Smooth muscle cell (in vitro differentiated cells): ENCODE data around the gene HMGB3. TPM values are rescaled to one million over a fixed set of nuclear protein-coding genes. Genes with fewer than 3 reads are reported as not detected.

Experiments
- DNase-seq: peaks from one replicate; lab custom pipeline; 2025; ENCODE audit not compliant: unreplicated experiment; lab: John Stamatoyannopoulos, UW
- H2AFZ ChIP-seq: fragments of 200-600 bp; sonication (generic); 2 replicates; pipeline ENCODE4 v1.6.0; 2016; ENCODE audit warnings: antibody characterized with exemption, low read depth, mild to moderate bottlenecking
- H3F3A ChIP-seq: fragments of 200-600 bp; sonication (generic); 2 replicates; pipeline ENCODE4 v1.6.0; 2017; ENCODE audit warnings: antibody characterized with exemption, low read depth
- H3K27ac ChIP-seq: fragments of 200-600 bp; sonication (generic); 2 replicates; pipeline ENCODE4 v1.5.1; 2016; ENCODE audit warnings: low read depth, mild to moderate bottlenecking
- H3K27me3 ChIP-seq: fragments of 200-600 bp; sonication (generic); 2 replicates; pipeline ENCODE4 v1.6.1; 2016; ENCODE audit warnings: low read depth, mild to moderate bottlenecking
- H3K36me3 ChIP-seq: fragments of 200-600 bp; sonication (generic); 2 replicates; pipeline ENCODE4 v1.5.1; 2016; ENCODE audit warnings: low read depth
- H3K4me1 ChIP-seq: fragments of 200-600 bp; sonication (generic); 2 replicates; pipeline ENCODE4 v1.5.1; 2016; ENCODE audit warnings: low read depth
- H3K4me2 ChIP-seq: fragments of 200-600 bp; sonication (generic); 2 replicates; pipeline ENCODE4 v1.6.0; 2016; ENCODE audit warnings: mild to moderate bottlenecking
- H3K4me3 ChIP-seq: fragments of 200-600 bp; sonication (generic); 2 replicates; pipeline ENCODE4 v1.5.1; 2016; ENCODE audit warnings: mild to moderate bottlenecking
- H3K79me2 ChIP-seq: fragments of 200-600 bp; sonication (generic); 2 replicates; pipeline ENCODE4 v1.6.0; 2016; ENCODE audit warnings: low read depth, mild to moderate bottlenecking
- H3K9ac ChIP-seq: fragments of 200-600 bp; sonication (generic); 2 replicates; pipeline ENCODE4 v1.6.0; 2016; ENCODE audit warnings: low read depth
- H3K9me3 ChIP-seq: fragments of 200-600 bp; sonication (generic); replicated peaks from 2 replicates; pipeline ENCODE4 v1.5.1; 2016; ENCODE audit warnings: low read depth
- H4K20me1 ChIP-seq: fragments of 200-600 bp; sonication (generic); 2 replicates; pipeline ENCODE4 v1.6.0; 2016; ENCODE audit warnings: low read depth
- CTCF ChIP-seq: fragments of 200-600 bp; sonication (generic); IDR thresholded peaks from 2 replicates; pipeline ENCODE4 v1.5.1; 2017; ENCODE audit warnings: borderline replicate concordance, mild to moderate bottlenecking, antibody characterized with exemption; ENCODE audit not compliant: insufficient read depth, poor library complexity, severe bottlenecking
- WGBS: methylation state at CpG from one replicate; pipeline ENCODE4 v1.1.7; 2016; ENCODE audit warnings: low lambda C conversion rate; 5-methylcytosine and 5-hydroxymethylcytosine counted together
- polyA plus RNA-seq: library from polyadenylated mRNA; unstranded; fragments of >200 nt; fragmentation: Nextera tagmentation; extraction: Ambion mirVana; gene quantifications from 2 replicates; pipeline ENCODE4 v1.2.1, GENCODE V29; 2016
- total RNA-seq: library from RNA; depleted of rRNA; stranded (reverse); fragments of >200 nt; gene quantifications from 2 replicates; pipeline ENCODE4 v1.2.3, GENCODE V29; 2014

The HMGB3 gene
- total and polyA plus RNA-seq, 2 experiments from 2014 or later: 25.4 to 68.2 TPM

- no peaks in the 10 kb centered on the region for H3K4me1 ChIP-seq
- no peaks in the 10 kb centered on the region for H3K9me3 ChIP-seq
- no peak for DNase-seq
- WGBS: 87% methylated on average over 9 of the region's 9 CpGs
- H3F3A ChIP-seq: no peaks in the 10 kb centered on the region
- TF ChIP-seq CTCF: no peak
- no peaks in the 10 kb centered on the region for H3K27me3 ChIP-seq
- H4K20me1 ChIP-seq: no peaks in the 10 kb centered on the region
- no peak overlapping the region for H3K9ac ChIP-seq
- H3K4me3 ChIP-seq: no peak overlapping the region
- H3K4me2 ChIP-seq: no peak overlapping the region
- H3K27ac ChIP-seq: no peak overlapping the region
- no peaks in the 10 kb centered on the region for H3K36me3 ChIP-seq
- no peaks in the 10 kb centered on the region for H3K79me2 ChIP-seq
- H2AFZ ChIP-seq: no peak overlapping the region
Measured at GRCh38 chrX:150942942-150943594, 40.1 kb upstream of the HMGB3 start.

- H3K79me2 ChIP-seq: no peaks in the 10 kb centered on the region
- H3K27me3 ChIP-seq: no peaks in the 10 kb centered on the region
- H3K4me1 ChIP-seq: no peaks in the 10 kb centered on the region
- H3K9ac ChIP-seq: no peak overlapping the region
- H3K36me3 ChIP-seq: no peaks in the 10 kb centered on the region
- H3K4me3 ChIP-seq: no peak overlapping the region
- WGBS: 71% methylated on average over 3 of the region's 3 CpGs
- no peak for TF ChIP-seq CTCF
- H3K27ac ChIP-seq: no peak overlapping the region
- no peak for DNase-seq
- no peak overlapping the region for H3K4me2 ChIP-seq
- H3F3A ChIP-seq: no peaks in the 10 kb centered on the region
- H2AFZ ChIP-seq: no peak overlapping the region
- no peaks in the 10 kb centered on the region for H3K9me3 ChIP-seq
- no peaks in the 10 kb centered on the region for H4K20me1 ChIP-seq
Measured at GRCh38 chrX:150944233-150944632, 38.9 kb upstream of the HMGB3 start.

GRCh38 chrX:150954951-150955350 is 28.2 kb upstream of the HMGB3 start:
- DNase-seq: no peak
- H3K4me1 ChIP-seq: no peaks in the 10 kb centered on the region
- H3K4me3 ChIP-seq: no peak overlapping the region
- no peaks in the 10 kb centered on the region for H3K27me3 ChIP-seq
- no peak overlapping the region for H3K4me2 ChIP-seq
- H3K79me2 ChIP-seq: no peaks in the 10 kb centered on the region
- 73% methylated on average over 3 of the region's 3 CpGs for WGBS
- no peaks in the 10 kb centered on the region for H3K36me3 ChIP-seq
- no peak for TF ChIP-seq CTCF
- no peaks in the 10 kb centered on the region for H3F3A ChIP-seq
- no peaks in the 10 kb centered on the region for H4K20me1 ChIP-seq
- H3K9me3 ChIP-seq: no peaks in the 10 kb centered on the region
- H3K27ac ChIP-seq: no peak overlapping the region
- H3K9ac ChIP-seq: no peak overlapping the region
- H2AFZ ChIP-seq: no peak overlapping the region

- Histone ChIP-seq H3K4me1 (no peaks in the 10 kb centered on the region), H3K4me3 (no peak overlapping the region), H3K4me2 (no peak overlapping the region), H3K27me3 (no peaks in the 10 kb centered on the region), H3K36me3 (no peaks in the 10 kb centered on the region), H4K20me1 (no peaks in the 10 kb centered on the region), H3K27ac (no peak overlapping the region), H3K9ac (no peak overlapping the region), H3K79me2 (no peaks in the 10 kb centered on the region), H3F3A (no peaks in the 10 kb centered on the region), H2AFZ (no peak overlapping the region), H3K9me3 (no peaks in the 10 kb centered on the region)
- no peak for TF ChIP-seq CTCF
- DNase-seq: no peak
- 94% methylated on average over 2 of the region's 2 CpGs for WGBS
Measured at GRCh38 chrX:150955590-150955989, 27.5 kb upstream of the HMGB3 start.
